Sigmoid colon (tissue), 3 donors: ENCODE results near the gene MRPL21.

Experiments used
- POLR2A ChIP-seq, 2 donors: fragments of 450-650 bp; IDR thresholded peaks; one replicate each; pipeline ENCODE4 v1.6.1; 2016; ENCODE audit warnings: antibody characterized with exemption in 2 of 2, mild to moderate bottlenecking in 2 of 2, moderate library complexity in 2 of 2
- TF ChIP-seq, protein P1 (sequence below), 4 experiments: fragments of 450-650 bp in 3 of 4; fragments of 200-600 bp in 1 of 4; IDR thresholded peaks; one replicate each; pipeline ENCODE4 v1.5.1; 2016 to 2019; ENCODE audit warnings: antibody characterized with exemption in 4 of 4, mild to moderate bottlenecking in 3 of 4, moderate library complexity in 2 of 4

GRCh38 chr11:68882391-68882790 is 21.2 kb downstream of the MRPL21 start:
- TF ChIP-seq, protein P1, sequence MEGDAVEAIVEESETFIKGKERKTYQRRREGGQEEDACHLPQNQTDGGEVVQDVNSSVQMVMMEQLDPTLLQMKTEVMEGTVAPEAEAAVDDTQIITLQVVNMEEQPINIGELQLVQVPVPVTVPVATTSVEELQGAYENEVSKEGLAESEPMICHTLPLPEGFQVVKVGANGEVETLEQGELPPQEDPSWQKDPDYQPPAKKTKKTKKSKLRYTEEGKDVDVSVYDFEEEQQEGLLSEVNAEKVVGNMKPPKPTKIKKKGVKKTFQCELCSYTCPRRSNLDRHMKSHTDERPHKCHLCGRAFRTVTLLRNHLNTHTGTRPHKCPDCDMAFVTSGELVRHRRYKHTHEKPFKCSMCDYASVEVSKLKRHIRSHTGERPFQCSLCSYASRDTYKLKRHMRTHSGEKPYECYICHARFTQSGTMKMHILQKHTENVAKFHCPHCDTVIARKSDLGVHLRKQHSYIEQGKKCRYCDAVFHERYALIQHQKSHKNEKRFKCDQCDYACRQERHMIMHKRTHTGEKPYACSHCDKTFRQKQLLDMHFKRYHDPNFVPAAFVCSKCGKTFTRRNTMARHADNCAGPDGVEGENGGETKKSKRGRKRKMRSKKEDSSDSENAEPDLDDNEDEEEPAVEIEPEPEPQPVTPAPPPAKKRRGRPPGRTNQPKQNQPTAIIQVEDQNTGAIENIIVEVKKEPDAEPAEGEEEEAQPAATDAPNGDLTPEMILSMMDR (IDR thresholded peaks at IDR 0.05) = no peak
- TF ChIP-seq POLR2A (IDR thresholded peaks at IDR 0.05) = no peak
